ENCODE data around the gene RABL3.

GRCh38 chr3:120778776-120779175 lies 36.5 kb upstream of the RABL3 start:
- no peak for TF ChIP-seq CTCF (conservative IDR thresholded peaks at IDR 0.05 in 1 of 2, IDR thresholded peaks at IDR 0.05 in 1 of 2; ENCODE audit: low read depth in 1 of 2, low read length in 2 of 2)
- TF ChIP-seq EZH2 (IDR thresholded peaks at IDR 0.05; ENCODE audit: low read length, missing control alignments), result no peak

Measured in fibroblast of lung (primary cell).